GM18951 (cell line): ENCODE data around the gene CD300LG.
"Not testable (repeated sequence)": the region's sequence is repeated elsewhere in the genome, so short reads cannot be mapped to it uniquely, and the experiment has no call there.

Experiments
- POLR2A ChIP-seq: IDR thresholded peaks from 4 replicates; pipeline ENCODE4 v1.6.1; 2011; ENCODE audit warnings: mild to moderate bottlenecking; ENCODE audit not compliant: insufficient read length, insufficient read depth; ENCODE audit errors: extremely low read depth
- in situ Hi-C: fragments of 300-500 bp; cut with MboI; formaldehyde crosslinking; loops from one replicate; pipeline ENCODE4 v1.12.0; 2022; ENCODE audit warnings: low sequenced_read_pairs, mixed read lengths, inconsistent platforms; ENCODE audit not compliant: unreplicated experiment

CD300LG gene

GRCh38 chr17:43881758-43882505 is 35.0 kb downstream of the CD300LG start:
- in situ Hi-C loops: no loop called here
- TF ChIP-seq POLR2A: no peak

DNA sequence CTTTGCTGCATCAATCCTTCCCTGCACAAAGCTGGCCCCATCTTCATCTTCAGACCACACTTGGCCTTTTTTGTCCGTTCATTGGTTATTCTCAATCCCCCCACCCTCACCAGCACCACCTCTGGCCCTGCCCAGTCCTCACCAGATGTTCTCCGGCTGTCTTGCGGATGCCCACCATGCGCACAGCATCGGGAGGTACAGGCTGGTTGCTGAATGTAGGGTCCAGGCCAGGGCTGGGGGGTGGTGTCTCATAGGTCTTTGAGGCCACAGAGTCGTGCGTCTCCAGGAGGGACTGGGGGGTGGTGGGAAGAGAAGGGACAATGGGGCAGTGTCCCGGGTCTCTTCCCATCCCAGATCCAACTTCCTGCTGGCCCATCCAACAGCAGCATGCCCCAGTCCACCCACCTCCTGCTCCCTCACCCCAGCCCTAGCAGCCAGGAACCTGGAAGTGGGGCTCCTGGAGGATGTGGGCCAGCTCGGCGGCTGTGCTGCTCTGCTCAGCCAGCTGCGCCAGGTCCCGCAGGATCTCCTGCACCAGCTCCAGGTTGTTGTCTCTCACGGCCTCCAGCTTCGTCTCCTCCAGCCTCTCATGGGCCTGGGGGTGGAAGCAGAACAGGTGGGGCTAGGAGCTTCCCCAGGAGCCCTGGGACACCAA is 35.9 kb downstream of the CD300LG start:
- in situ Hi-C loops: no loop called here
- no peak for TF ChIP-seq POLR2A

DNA sequence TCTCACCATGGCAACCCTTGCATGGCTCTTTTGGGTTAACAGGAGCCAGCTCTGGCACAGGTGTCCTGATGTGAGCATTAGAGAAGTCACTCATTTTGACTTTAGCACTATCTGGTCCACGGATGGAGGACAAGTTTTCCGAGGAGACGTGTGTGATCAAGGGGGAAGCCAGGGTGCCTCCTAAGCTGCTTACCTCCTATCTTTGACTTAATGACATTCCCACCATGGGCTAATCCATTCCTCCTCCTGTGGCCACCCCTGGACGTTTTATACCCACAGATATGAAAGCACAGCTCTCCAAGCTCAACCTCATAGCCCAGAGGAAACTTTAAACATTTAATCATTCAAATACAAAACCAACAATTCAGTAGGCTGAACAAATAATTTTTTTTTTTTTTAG is 41.6 kb downstream of the CD300LG start:
- no peak for TF ChIP-seq POLR2A
- in situ Hi-C loops: no loop called here

- in situ Hi-C loops: no loop called here
- TF ChIP-seq POLR2A: no peak
Measured at GRCh38 chr17:43890240-43890639, 43.3 kb downstream of the CD300LG start.

DNA sequence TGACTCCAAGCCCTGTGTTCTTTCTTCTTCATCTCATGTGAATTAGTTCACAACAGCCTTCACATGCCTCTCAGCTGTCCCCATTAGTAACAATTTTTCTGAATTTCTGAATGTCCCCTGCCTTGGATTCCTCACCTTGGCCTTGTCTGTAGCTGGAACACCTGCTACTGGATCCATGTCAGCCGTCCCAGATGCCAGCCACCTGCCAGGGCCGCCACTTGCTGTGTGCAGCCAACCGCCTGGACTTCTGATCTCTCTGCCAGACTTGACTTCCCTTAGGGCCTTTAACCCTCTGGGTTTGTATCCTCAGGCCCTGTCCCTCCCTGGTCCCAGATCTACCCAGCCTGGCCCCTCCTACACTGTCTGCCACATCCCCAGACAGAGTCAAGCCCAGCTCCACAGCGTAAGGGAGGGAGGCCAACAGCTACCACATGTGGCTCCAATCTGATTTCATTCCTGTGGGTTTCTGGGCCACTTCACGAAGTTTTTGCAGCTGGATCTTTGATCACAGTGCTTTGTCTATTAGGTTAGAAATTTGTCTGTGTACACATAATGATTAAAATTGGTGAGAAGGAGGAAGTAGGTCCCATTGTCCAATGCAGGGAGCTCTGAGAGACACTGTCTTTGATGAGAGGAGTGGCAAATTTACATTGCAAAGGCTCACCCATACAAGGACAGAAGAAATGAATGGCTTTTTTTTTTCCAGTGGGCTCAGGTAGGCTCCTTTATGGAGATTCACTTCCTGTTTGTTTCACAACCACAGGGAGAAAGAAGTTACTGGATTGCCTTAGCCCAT is 45.1 kb downstream of the CD300LG start:
- no peak for TF ChIP-seq POLR2A
- in situ Hi-C loops: no loop called here

- no peak for TF ChIP-seq POLR2A
- in situ Hi-C loops: no loop called here
Measured at GRCh38 chr17:43892647-43892952, 45.6 kb downstream of the CD300LG start.

DNA sequence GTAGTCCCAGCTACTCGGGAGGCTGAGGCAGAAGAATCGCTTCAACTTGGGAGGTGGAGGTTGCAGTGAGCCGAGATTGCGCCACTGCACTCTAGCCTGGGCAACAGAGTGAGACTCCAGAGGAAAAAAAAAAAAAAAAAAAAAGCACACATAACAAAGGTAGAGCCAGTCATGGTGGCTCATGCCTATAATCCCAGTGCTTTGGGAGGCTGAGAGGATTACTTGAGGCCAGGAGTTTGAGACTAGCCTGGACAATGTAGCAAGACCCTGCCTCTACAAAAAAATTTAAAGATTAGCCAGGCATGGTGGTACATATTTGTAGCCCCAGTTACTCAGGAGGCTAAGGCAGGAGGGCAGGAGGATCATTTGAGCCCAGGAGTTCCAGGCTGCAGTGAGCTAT is 47.5 kb downstream of the CD300LG start:
- in situ Hi-C loops: not testable (repeated sequence)

DNA sequence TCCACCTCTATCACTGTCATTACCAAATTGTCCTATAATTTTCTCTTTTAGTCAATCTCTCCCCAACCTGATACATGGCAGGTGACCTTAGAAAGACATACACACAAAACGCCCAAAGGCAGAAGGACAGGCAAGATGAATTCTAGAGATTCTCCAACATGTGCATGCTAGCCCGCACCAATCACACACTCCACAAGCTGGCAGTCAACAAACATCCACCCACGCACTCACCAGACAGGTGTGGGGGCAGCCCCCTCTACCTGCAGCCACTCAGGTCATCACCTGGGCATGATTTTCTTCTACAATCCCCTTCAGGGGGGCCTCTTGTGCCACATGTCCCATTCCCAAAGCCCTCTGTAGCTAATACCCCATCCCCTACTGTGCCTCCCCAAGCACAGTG is 50.9 kb downstream of the CD300LG start:
- no peak for TF ChIP-seq POLR2A

GRCh38 chr17:43898446-43898845 is 51.5 kb downstream of the CD300LG start:
- in situ Hi-C loops: no loop called here
- TF ChIP-seq POLR2A: no peak

More for the DNA sequence above, 50.9 kb downstream of the CD300LG start:
- in situ Hi-C loops: no loop called here

DNA sequence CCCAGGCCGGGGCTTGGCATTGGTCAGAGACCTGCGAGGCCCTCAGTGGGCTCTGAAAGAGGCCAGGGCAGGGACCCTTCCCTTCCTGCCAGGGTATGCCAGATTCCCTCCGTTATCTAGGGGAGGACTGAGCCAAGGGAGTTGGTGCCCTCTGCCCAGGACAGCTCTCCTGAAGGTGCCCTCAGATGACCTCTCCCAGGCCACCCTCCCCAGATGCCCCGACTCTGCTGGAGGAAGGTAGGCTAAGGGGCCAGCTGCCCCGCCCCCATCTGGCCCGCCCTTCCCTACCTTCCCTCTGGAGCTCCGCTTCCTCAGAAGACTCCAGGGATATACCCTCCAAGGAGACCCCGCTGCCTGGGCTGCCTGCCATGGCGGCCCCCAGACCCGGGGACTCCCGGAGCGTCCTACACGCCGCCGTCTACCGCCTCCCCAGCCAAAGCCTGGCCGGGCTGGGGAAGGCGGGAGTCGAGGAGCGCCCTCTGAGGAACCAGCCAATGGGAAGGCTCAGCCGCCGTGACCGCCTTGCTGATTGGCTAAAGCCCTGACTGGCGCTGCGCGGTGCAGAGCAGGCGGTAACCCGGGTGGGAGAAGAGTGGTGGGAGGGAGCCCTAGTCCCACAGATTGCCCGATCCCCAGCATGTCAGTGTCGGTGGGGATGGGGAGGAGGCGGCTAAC is 53.3 kb downstream of the CD300LG start:
- TF ChIP-seq POLR2A: no peak
- in situ Hi-C loops: no loop called here

DNA sequence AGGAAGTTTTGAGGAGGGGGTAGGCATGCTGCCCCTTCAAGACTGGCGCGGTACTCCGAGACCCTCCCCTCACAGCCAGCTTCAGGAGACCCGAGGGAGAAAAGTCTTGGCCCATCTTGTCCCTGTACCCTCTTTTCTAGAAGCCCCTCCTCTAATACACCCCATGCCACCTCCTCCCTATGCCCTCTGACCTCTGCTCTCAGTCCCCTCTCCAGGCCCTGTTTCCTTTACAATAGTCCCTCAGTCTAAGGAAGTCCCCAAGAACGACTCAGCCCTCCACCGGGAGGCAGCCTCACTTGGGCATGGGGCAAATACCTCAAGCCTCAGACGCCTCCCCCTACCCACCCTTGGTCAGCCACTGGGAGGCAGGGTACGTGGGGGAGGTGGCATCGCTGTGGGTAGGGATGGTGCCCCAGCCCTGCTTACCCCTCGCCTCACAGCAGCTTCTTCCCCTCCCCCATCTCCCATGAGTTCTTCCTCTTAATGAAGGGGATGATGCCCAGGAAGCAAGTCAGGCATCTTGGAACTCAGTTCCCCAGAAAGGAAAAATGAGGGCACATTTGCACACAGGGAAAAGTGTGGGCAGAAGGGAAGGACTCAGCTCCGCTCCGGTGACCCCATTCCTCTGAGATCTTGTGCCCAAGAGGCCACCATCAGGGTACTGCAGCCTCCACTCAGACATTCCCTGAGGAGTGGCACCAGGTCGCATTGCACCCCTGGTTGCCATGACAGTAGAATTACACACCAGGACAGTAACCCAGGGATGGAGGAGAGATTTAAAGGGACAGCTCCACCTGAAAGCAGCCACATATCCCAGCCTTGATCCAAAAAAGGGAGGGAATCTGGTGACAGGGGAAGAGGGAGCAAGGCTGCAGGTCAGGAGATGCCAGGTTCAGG is 54.1 kb downstream of the CD300LG start:
- in situ Hi-C loops: no loop called here
- TF ChIP-seq POLR2A: no peak

GRCh38 chr17:43901861-43902589 is 55.0 kb downstream of the CD300LG start:
- no peak for TF ChIP-seq POLR2A
- in situ Hi-C loops: no loop called here
